Measurements from ENCODE around the gene SAMD14. TPM values are rescaled to one million over a fixed set of nuclear protein-coding genes. Genes with fewer than 3 reads are reported as not detected.
A peak's percentile ranks its signal among the peaks of the same experiment; 100 is the strongest.

The SAMD14 gene
- total and polyA plus RNA-seq, 10 of the 15 experiments (the other 5 are each of a cell fraction or from before 2014, with no cell fraction given), result 0.06 to 1.7 (median 0.25) TPM; not detected in 3

GRCh38 chr17:50087246-50087911 is 42.6 kb downstream of the SAMD14 start:
- H3K4me3 ChIP-seq, result no peak overlapping the region
- no TSS peak for BruUV-seq (replicated peaks)
- no peaks in the 10 kb centered on the region for H3K9me3 ChIP-seq (replicated peaks; ENCODE audit: control insufficient read depth, insufficient read depth, low read length)
- FAIRE-seq (peak; percentile 98), DNase-seq (ENCODE audit: low read depth, low spot score) (no peak), ATAC-seq (peak; percentile 99)
- H3K9ac ChIP-seq (ENCODE audit: control insufficient read depth, insufficient read depth, low read length), result no peak overlapping the region
- TF ChIP-seq ATF3 (IDR thresholded peaks at IDR 0.05; ENCODE audit: borderline replicate concordance, extremely low read depth, low read depth, low read length) (no peak), LARP7 (IDR thresholded peaks at IDR 0.05) (0 out of 2 replicates have a peak, but pooled peaks have one; percentile 36), HDAC6 (IDR thresholded peaks at IDR 0.05; ENCODE audit: unreplicated experiment) (no peak), BACH1 (IDR thresholded peaks at IDR 0.05; ENCODE audit: borderline replicate concordance) (peak; percentile 37; the same call in 1 of the 2 replicates), RAD21 (IDR thresholded peaks at IDR 0.05; ENCODE audit: insufficient read depth, low read depth, low read length) (peak; percentile 94), SMARCA5 (IDR thresholded peaks at IDR 0.05) (peak; percentile 67; the same call in 1 of the 2 replicates), MYB (IDR thresholded peaks at IDR 0.05; ENCODE audit: borderline replicate concordance, low read depth, low read length) (no peak), TCF12 (IDR thresholded peaks at IDR 0.05; ENCODE audit: low read depth, low read length) (peak; percentile 45; the same call in 1 of the 2 replicates), EED (IDR thresholded peaks at IDR 0.05; ENCODE audit: low read depth) (no peak), SMC3 (IDR thresholded peaks at IDR 0.05; ENCODE audit: borderline replicate concordance, low read length) (peak; percentile 69), MXI1 (IDR thresholded peaks at IDR 0.05; ENCODE audit: low read depth, low read length) (no peak), NFYA (IDR thresholded peaks at IDR 0.05; ENCODE audit: borderline replicate concordance, low read depth, low read length) (no peak), MTA3 (IDR thresholded peaks at IDR 0.05; ENCODE audit: borderline replicate concordance, low read length) (no peak), ZZZ3 (IDR thresholded peaks at IDR 0.05; ENCODE audit: control insufficient read depth, insufficient read length, low read depth) (no peak), ATF2 (IDR thresholded peaks at IDR 0.05; ENCODE audit: low read length) (no peak), KLF5 (IDR thresholded peaks at IDR 0.05; ENCODE audit: partially characterized antibody) (no peak), YY1 (IDR thresholded peaks at IDR 0.05; ENCODE audit: low read depth, low read length) (0 out of 2 replicates have a peak, but pooled peaks have one; percentile 46), MLLT1 (IDR thresholded peaks at IDR 0.05) (no peak), CTCF (IDR thresholded peaks at IDR 0.05 in 2 of 3, conservative IDR thresholded peaks at IDR 0.05 in 1 of 3; ENCODE audit: control insufficient read depth in 2 of 3, extremely low read depth in 1 of 3, insufficient read depth in 1 of 3, low read depth in 3 of 3, low read length in 3 of 3) (peak; percentile 93 to 99 (median 98))
- no peaks in the 10 kb centered on the region for H3K27me3 ChIP-seq (replicated peaks in 1 of 2; ENCODE audit: control insufficient read depth in 2 of 2, insufficient read depth in 2 of 2, low read length in 1 of 2)
- ChIA-PET SMC1A (ENCODE audit: uncharacterized antibody, unreplicated experiment) (interaction anchor here (0.6 to 2.0 kb wide), 13 partner anchors 10 to 1027 kb away, joined by 3 to 13 read pairs (median 4); partner anchors contain the start of gene ITGA3), CTCF (interaction anchor here (0.6 to 2.6 kb wide), 48 partner anchors 9 to 1213 kb away, joined by 3 to 118 read pairs (median 4); partner anchors contain the start of gene ITGA3), POLR2A (no interaction called here), RAD21 (ENCODE audit: unreplicated experiment) (interaction anchor here (0.6 to 2.4 kb wide), 14 partner anchors 9 to 100 kb away, joined by 3 to 19 read pairs (median 4); partner anchors contain the start of gene SAMD14)
- H3K4me2 ChIP-seq (ENCODE audit: control insufficient read depth, insufficient read depth), result no peak overlapping the region
- no peak overlapping the region for H3K27ac ChIP-seq (ENCODE audit: control insufficient read depth, insufficient read depth)
- intact Hi-C loops (cut with micrococcal nuclease; ENCODE audit: unreplicated experiment), result loop anchor here (1.0 to 5.0 kb wide), 2 partner anchors 61 to 225 kb away; no protein-coding TSS in a partner anchor
- 2% methylated on average over 9 of the region's 10 CpGs for WGBS (ENCODE audit: insufficient coverage, insufficient replicate concordance, low lambda C conversion rate, missing lambda C conversion rate)
- no peaks in the 10 kb centered on the region for H3K36me3 ChIP-seq (ENCODE audit: control insufficient read depth in 2 of 2, insufficient read depth in 2 of 2, low read length in 1 of 2)
- H2AFZ ChIP-seq (ENCODE audit: control insufficient read depth, low read depth, low read length), result no peak overlapping the region; the same call in 1 of the 2 replicates
- no peaks in the 10 kb centered on the region for H3K4me1 ChIP-seq (ENCODE audit: control insufficient read depth, insufficient read depth, low read length)
- no peaks in the 10 kb centered on the region for H4K20me1 ChIP-seq (ENCODE audit: control insufficient read depth, insufficient read depth)
- in situ Hi-C loops (cut with MboI), result no loop called here
- H3K79me2 ChIP-seq (ENCODE audit: control insufficient read depth, insufficient read depth, low read length), result no peaks in the 10 kb centered on the region

Data from GM12878 (cell line).